DND-41 (cell line): ENCODE measurements around the gene FOSB.
A peak's percentile ranks its signal among the peaks of the same experiment; 100 is the strongest.

Source experiments
- ATAC-seq: fragments of 200-7000 bp; cut with Tn5 transposase; 3 replicates; pipeline ENCODE4 v1.9.1; 2021; ENCODE audit warnings: low read depth; ENCODE audit not compliant: insufficient read depth
- DNase-seq: peaks from one replicate; pipeline ENCODE4 v3.0.0-alpha.2; 2020
- H2AFZ ChIP-seq: 2 replicates; pipeline ENCODE4 v1.6.0; 2012; ENCODE audit warnings: low read depth, low read length
- H3K27ac ChIP-seq: 2 replicates; pipeline ENCODE4 v1.5.1; 2012; ENCODE audit warnings: low read length, inconsistent platforms
- H3K27me3 ChIP-seq: fragments of 200-600 bp; sonication (generic); 2 replicates; pipeline ENCODE4 v1.6.0; 2012; ENCODE audit warnings: low read length, mild to moderate bottlenecking, inconsistent platforms; ENCODE audit not compliant: insufficient read depth, poor library complexity
- H3K36me3 ChIP-seq: 2 replicates; pipeline ENCODE4 v1.5.1; 2012; ENCODE audit warnings: low read length, inconsistent platforms; ENCODE audit not compliant: insufficient read depth
- H3K4me1 ChIP-seq: 2 replicates; pipeline ENCODE4 v1.5.1; 2012; ENCODE audit warnings: mild to moderate bottlenecking, low read length; ENCODE audit not compliant: insufficient read depth
- H3K4me2 ChIP-seq: 2 replicates; pipeline ENCODE4 v1.6.0; 2012; ENCODE audit warnings: mild to moderate bottlenecking, moderate library complexity, low read length, inconsistent platforms; ENCODE audit not compliant: insufficient read depth
- H3K4me3 ChIP-seq, 2 experiments: fragments of 200-600 bp in 1 of 2; shearing (Covaris generic) in 1 of 2; 2 replicates each; pipeline ENCODE4 v1.5.1; 2012 to 2016; ENCODE audit warnings: inconsistent platforms in 2 of 2, low read length in 2 of 2, mild to moderate bottlenecking in 2 of 2, low read depth in 1 of 2, moderate library complexity in 1 of 2
- H3K79me2 ChIP-seq: 2 replicates; pipeline ENCODE4 v1.6.0; 2012; ENCODE audit warnings: low read length, inconsistent platforms; ENCODE audit not compliant: insufficient read depth
- H3K9ac ChIP-seq: 2 replicates; pipeline ENCODE4 v1.6.0; 2012; ENCODE audit warnings: low read depth, mild to moderate bottlenecking, inconsistent platforms, low read length, moderate library complexity
- H3K9me3 ChIP-seq: 2 replicates; pipeline ENCODE4 v1.5.1; 2012; ENCODE audit warnings: low read length, moderate library complexity, mild to moderate bottlenecking, inconsistent platforms; ENCODE audit not compliant: insufficient read depth, severe bottlenecking
- H4K20me1 ChIP-seq: 2 replicates; pipeline ENCODE4 v1.6.0; 2012; ENCODE audit warnings: low read length; ENCODE audit not compliant: insufficient read depth
- EZH2 ChIP-seq: IDR thresholded peaks from 3 replicates; pipeline ENCODE4 v1.6.1; 2012; ENCODE audit warnings: borderline replicate concordance, low read depth, mild to moderate bottlenecking, moderate library complexity, low read length, inconsistent platforms; ENCODE audit not compliant: severe bottlenecking
- TF ChIP-seq, protein P1 (sequence below): IDR thresholded peaks from 2 replicates; pipeline ENCODE4 v1.5.1; 2012; ENCODE audit warnings: borderline replicate concordance, low read length, moderate library complexity, mild to moderate bottlenecking; ENCODE audit not compliant: poor library complexity, severe bottlenecking; ENCODE audit errors: extremely low read depth

Gene FOSB

DNA sequence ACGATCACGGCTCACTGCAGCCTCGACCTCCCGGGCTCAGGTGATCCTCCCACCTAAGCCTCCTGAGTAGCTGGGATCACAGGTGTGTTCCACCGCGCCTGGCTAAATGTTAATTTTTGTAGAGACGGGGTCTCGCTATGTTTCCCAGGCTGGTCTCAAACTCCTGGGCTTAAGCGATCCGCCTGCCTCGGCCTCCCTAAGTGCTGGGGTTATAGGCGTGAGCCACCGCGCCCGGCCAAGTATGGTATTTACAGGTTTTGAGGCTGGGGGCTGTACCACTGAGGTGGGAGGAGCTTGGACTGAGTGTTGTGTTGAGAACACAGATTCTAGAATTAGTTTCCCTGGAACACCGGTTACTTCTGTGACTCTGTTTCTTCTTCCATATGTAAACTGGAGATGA lies 30.0 kb downstream of the FOSB start:
- peak overlapping the region; percentile 98; the same call in 1 of the 2 replicates for H3K4me2 ChIP-seq
- H3K4me3 ChIP-seq: peak overlapping the region in 1 of 2 experiments; percentile 12; a peak in 1 of 4 replicates
- no peak overlapping the region for H3K27ac ChIP-seq
- no peaks in the 10 kb centered on the region for H3K36me3 ChIP-seq
- no peak overlapping the region for H2AFZ ChIP-seq
- no peak for ATAC-seq
- H3K27me3 ChIP-seq: no peaks in the 10 kb centered on the region
- H3K9ac ChIP-seq: no peak overlapping the region
- no peaks in the 10 kb centered on the region for H3K9me3 ChIP-seq
- H3K79me2 ChIP-seq: no peaks in the 10 kb centered on the region
- TF ChIP-seq, protein P1, sequence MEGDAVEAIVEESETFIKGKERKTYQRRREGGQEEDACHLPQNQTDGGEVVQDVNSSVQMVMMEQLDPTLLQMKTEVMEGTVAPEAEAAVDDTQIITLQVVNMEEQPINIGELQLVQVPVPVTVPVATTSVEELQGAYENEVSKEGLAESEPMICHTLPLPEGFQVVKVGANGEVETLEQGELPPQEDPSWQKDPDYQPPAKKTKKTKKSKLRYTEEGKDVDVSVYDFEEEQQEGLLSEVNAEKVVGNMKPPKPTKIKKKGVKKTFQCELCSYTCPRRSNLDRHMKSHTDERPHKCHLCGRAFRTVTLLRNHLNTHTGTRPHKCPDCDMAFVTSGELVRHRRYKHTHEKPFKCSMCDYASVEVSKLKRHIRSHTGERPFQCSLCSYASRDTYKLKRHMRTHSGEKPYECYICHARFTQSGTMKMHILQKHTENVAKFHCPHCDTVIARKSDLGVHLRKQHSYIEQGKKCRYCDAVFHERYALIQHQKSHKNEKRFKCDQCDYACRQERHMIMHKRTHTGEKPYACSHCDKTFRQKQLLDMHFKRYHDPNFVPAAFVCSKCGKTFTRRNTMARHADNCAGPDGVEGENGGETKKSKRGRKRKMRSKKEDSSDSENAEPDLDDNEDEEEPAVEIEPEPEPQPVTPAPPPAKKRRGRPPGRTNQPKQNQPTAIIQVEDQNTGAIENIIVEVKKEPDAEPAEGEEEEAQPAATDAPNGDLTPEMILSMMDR: no peak
- no peak for TF ChIP-seq EZH2
- DNase-seq: peak; percentile 18
- peaks cover 24% of the 10 kb centered on the region for H3K4me1 ChIP-seq
- peaks cover 4% of the 10 kb centered on the region for H4K20me1 ChIP-seq

DNA sequence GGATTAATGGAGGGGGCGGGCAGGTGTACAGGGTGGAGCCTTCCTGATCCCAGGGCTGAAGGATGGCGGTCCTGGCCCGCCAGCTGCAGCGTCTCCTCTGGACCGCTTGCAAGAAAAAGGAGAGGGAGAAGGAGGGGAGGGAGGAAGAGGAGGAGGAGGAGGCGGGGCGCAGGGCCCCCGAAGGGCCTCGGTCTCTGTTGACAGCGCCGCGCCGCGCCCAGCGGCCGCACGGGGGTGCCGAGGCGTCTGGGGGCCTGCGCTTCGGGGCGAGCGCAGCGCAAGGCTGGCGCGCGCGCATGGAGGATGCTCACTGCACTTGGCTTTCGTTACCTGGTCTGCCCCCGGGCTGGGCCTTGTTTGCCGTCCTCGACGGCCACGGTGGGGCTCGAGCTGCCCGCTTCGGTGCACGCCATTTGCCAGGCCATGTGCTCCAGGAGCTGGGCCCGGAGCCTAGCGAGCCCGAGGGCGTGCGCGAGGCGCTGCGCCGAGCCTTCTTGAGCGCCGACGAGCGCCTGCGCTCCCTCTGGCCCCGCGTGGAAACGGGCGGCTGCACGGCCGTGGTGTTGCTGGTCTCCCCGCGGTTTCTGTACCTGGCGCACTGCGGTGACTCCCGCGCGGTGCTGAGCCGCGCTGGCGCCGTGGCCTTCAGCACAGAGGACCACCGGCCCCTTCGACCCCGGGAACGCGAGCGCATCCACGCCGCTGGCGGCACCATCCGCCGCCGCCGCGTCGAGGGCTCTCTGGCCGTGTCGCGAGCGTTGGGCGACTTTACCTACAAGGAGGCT lies 30.8 kb downstream of the FOSB start, which contains the start of gene PPM1N:
PPM1N (plus strand) TSS at position 33 of the 785 bp plus-strand sequence; CDS start at position 63, 30 bp downstream.
- Histone ChIP-seq H3K4me1 (peaks cover 24% of the 10 kb centered on the region), H3K4me2 (peak within 1 kb of the TSS; percentile 98), H3K27me3 (no peaks in the 10 kb centered on the region), H3K4me3 (peak within 1 kb of the TSS; percentile 23 to 74; a peak in 3 of 4 replicates), H3K36me3 (no peaks in the 10 kb centered on the region), H3K27ac (peak within 1 kb of the TSS; percentile 64), H3K79me2 (no peaks in the 10 kb centered on the region), H2AFZ (peak within 1 kb of the TSS; percentile 97), H4K20me1 (peaks cover 4% of the 10 kb centered on the region), H3K9ac (peak within 1 kb of the TSS; percentile 67), H3K9me3 (no peaks in the 10 kb centered on the region)
- peak; percentile 64 for DNase-seq
- ATAC-seq: peak; percentile 37; the same call in 2 of the 3 replicates
- TF ChIP-seq EZH2: no peak
- TF ChIP-seq, protein P1: peak; percentile 25

DNA sequence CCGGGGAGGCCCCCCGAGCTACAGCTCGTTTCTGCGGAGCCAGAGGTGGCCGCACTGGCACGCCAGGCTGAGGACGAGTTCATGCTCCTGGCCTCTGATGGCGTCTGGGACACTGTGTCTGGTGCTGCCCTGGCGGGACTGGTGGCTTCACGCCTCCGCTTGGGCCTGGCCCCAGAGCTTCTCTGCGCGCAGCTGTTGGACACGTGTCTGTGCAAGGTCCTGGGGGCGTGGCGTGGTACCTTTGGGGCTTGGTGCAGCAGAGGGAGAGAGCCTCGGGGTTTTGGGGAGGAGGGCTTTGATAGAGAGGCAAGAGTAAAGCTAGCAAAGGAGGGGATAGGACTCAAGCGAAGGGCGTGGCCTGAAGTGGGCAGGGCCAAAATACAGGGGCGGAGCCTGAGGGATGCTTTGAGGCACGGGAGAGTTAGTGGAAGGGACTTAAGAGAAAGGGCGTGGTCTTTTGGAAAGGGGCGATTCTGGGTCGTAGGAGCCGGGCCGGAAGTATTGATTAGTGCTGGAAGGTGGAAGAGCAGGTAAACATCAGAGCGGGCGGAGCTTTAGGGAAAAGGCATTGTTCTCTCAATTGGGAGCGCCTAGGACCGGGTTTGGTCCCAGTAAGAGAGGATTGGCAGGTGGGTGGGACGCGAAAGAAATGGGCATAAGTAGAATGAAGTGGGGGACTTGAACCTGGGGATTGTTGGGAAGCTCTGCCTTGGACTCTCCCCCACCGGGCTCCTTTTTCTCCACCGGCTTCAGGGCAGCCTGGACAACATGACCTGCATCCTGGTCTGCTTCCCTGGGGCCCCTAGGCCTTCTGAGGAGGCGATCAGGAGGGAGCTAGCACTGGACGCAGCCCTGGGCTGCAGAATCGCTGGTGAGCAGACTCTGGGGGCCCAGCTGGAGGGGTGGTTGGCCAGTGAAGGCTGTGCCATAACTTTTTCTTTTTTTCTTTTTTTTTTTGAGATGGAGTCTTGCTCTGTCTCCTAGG lies 31.7 kb downstream of the FOSB start:
- Histone ChIP-seq H3K9ac (no peak overlapping the region), H2AFZ (no peak overlapping the region), H3K4me3 (no peak overlapping the region), H3K27me3 (no peaks in the 10 kb centered on the region), H3K4me1 (peaks cover 24% of the 10 kb centered on the region), H3K9me3 (no peaks in the 10 kb centered on the region), H3K79me2 (no peaks in the 10 kb centered on the region), H3K27ac (no peak overlapping the region), H4K20me1 (peaks cover 4% of the 10 kb centered on the region), H3K36me3 (no peaks in the 10 kb centered on the region), H3K4me2 (no peak overlapping the region)
- peak; percentile 50 for DNase-seq
- ATAC-seq: no peak
- no peak for TF ChIP-seq EZH2
- TF ChIP-seq, protein P1: no peak
